Endothelial cell of umbilical vein (primary cell): ENCODE results near the gene DIAPH3.

Experiments used
- EZH2 ChIP-seq: IDR thresholded peaks from 2 replicates; pipeline ENCODE4 v1.6.1; 2012; ENCODE audit warnings: borderline replicate concordance, low read depth, mild to moderate bottlenecking, moderate library complexity, low read length, inconsistent platforms; ENCODE audit not compliant: severe bottlenecking
- MYC ChIP-seq: IDR thresholded peaks from one replicate; pipeline ENCODE4 v1.6.1; 2011; ENCODE audit warnings: mild to moderate bottlenecking, low read depth, low read length
- POLR2A ChIP-seq: IDR thresholded peaks from 2 replicates; pipeline ENCODE4 v1.6.1; 2012; ENCODE audit warnings: low read depth, mild to moderate bottlenecking, control low read depth, low read length
- TF ChIP-seq, protein P1 (sequence below), 2 donors: IDR thresholded peaks; 1 replicate in 1 of 2; 2 replicates in 1 of 2; pipeline ENCODE4 v1.5.1; 2011; ENCODE audit warnings: low read length in 2 of 2, mild to moderate bottlenecking in 2 of 2, moderate library complexity in 2 of 2, control low read depth in 1 of 2, inconsistent platforms in 1 of 2, low read depth in 1 of 2; ENCODE audit not compliant: insufficient read depth in 1 of 2; ENCODE audit errors: extremely low read depth in 1 of 2
- TF ChIP-seq, protein P2 (sequence below): IDR thresholded peaks from 2 replicates; pipeline ENCODE4 v1.6.1; 2011; ENCODE audit not compliant: insufficient read depth, insufficient read length

DNA sequence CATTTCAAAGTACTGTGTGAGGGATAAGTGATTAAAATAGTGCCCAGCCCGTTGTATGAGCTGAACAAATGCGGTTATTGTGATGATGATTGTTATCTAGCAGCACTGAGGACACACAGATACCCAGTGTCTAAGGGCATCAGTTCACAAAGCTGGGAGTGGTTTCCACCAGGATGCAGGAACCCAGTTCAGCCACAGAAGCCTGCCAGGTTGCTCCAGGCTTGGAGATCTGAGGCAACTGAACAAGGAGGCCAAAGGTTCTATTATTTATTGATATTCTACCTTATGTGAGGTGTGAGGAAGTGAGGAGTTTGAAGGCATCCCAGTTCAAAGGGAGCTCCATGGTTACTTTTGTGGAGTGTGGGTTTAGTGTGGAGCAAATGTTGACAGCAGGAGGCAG is 13.2 kb downstream of the DIAPH3 start:
- TF ChIP-seq, protein P1, sequence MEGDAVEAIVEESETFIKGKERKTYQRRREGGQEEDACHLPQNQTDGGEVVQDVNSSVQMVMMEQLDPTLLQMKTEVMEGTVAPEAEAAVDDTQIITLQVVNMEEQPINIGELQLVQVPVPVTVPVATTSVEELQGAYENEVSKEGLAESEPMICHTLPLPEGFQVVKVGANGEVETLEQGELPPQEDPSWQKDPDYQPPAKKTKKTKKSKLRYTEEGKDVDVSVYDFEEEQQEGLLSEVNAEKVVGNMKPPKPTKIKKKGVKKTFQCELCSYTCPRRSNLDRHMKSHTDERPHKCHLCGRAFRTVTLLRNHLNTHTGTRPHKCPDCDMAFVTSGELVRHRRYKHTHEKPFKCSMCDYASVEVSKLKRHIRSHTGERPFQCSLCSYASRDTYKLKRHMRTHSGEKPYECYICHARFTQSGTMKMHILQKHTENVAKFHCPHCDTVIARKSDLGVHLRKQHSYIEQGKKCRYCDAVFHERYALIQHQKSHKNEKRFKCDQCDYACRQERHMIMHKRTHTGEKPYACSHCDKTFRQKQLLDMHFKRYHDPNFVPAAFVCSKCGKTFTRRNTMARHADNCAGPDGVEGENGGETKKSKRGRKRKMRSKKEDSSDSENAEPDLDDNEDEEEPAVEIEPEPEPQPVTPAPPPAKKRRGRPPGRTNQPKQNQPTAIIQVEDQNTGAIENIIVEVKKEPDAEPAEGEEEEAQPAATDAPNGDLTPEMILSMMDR (IDR thresholded peaks at IDR 0.05; ENCODE audit: extremely low read depth in 1 of 2, insufficient read depth in 1 of 2, low read depth in 1 of 2, low read length in 2 of 2) = no peak
- TF ChIP-seq, protein P2, sequence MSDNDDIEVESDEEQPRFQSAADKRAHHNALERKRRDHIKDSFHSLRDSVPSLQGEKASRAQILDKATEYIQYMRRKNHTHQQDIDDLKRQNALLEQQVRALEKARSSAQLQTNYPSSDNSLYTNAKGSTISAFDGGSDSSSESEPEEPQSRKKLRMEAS = no peak
- TF ChIP-seq POLR2A (no peak), EZH2 (no peak), MYC (no peak)
